HepG2 (cell line): ENCODE data around the gene ASB7. TPM values are rescaled to one million over a fixed set of nuclear protein-coding genes. Genes with fewer than 3 reads are reported as not detected.

Source experiments
- ATAC-seq: fragments of 200-7000 bp; cut with Tn5 transposase; 3 replicates; pipeline ENCODE4 v1.9.1; 2020; ENCODE audit warnings: mild to moderate bottlenecking, moderate library complexity
- BruUV-seq: library from RNA; stranded (reverse); fragments of 400-500 nt; replicated peaks from 2 replicates; lab custom pipeline; 2021; lab: Mats Ljungman, UMichigan
- CTCF ChIA-PET: fragments of 300-600 bp; formaldehyde crosslinking; extraction: SDS; loops from one replicate; lab custom pipeline; 2021; ENCODE audit warnings: low total read pairs, inconsistent platforms, low intra/inter-chr PET ratio; lab: Yijun Ruan, JAX
- POLR2A ChIA-PET: fragments of 350-600 bp; sonication (Branson Sonifier 250); formaldehyde crosslinking; loops from one replicate; lab custom pipeline; 2020; ENCODE audit warnings: antibody characterized with exemption, inconsistent platforms; lab: Yijun Ruan, JAX
- DNase-seq: peaks from one replicate; pipeline ENCODE4 v3.0.0-alpha.2; 2015; ENCODE audit warnings: low spot score
- FAIRE-seq: peaks from 3 replicates; lab custom pipeline; 2011; peaks lifted over from hg19 to GRCh38; lab: Jason Lieb, UNC
- H2AFZ ChIP-seq: one replicate; pipeline ENCODE4 v1.6.1; 2011; ENCODE audit warnings: low read length, inconsistent platforms
- H3K27ac ChIP-seq: fragments of 300-600 bp; 3 replicates; pipeline ENCODE4 v1.8.0; 2011; ENCODE audit warnings: mixed run types, mild to moderate bottlenecking, mixed read lengths, low read length, inconsistent platforms; ENCODE audit not compliant: insufficient read depth; ENCODE audit errors: extremely low read length
- H3K27me3 ChIP-seq, 2 experiments: fragments of 200-600 bp in 1 of 2; 2 replicates in 1 of 2; 3 replicates in 1 of 2; pipeline versions ENCODE4 v1.6.0 to v1.8.0; 2011; ENCODE audit warnings: low read length in 2 of 2, mild to moderate bottlenecking in 2 of 2, moderate library complexity in 2 of 2, inconsistent platforms in 1 of 2; ENCODE audit not compliant: insufficient read depth in 2 of 2, control insufficient read depth in 1 of 2
- H3K36me3 ChIP-seq, 2 experiments: fragments of 200-600 bp in 1 of 2; replicated peaks in 1 of 2; 2 replicates in 1 of 2; 3 replicates in 1 of 2; pipeline versions ENCODE4 v1.5.1 to v1.8.0; 2011; ENCODE audit warnings: low read length in 2 of 2, inconsistent platforms in 1 of 2; ENCODE audit not compliant: insufficient read depth in 2 of 2, control insufficient read depth in 1 of 2
- H3K4me1 ChIP-seq: 2 replicates; pipeline ENCODE4 v1.5.1; 2012; ENCODE audit warnings: low read length, inconsistent platforms; ENCODE audit not compliant: insufficient read depth
- H3K4me2 ChIP-seq: 2 replicates; pipeline ENCODE4 v1.6.0; 2011; ENCODE audit warnings: low read depth, low read length, inconsistent platforms
- H3K4me3 ChIP-seq, 3 experiments: fragments of 200-600 bp in 1 of 3; sonication (generic), shearing (Covaris generic) in 1 of 3; replicated peaks in 1 of 3; 2 replicates each; pipeline ENCODE4 v1.5.1; 2011 to 2016; ENCODE audit warnings: low read length in 3 of 3, inconsistent platforms in 2 of 3, low read depth in 2 of 3, mild to moderate bottlenecking in 2 of 3, control low read depth in 1 of 3, mixed read lengths in 1 of 3; ENCODE audit not compliant: insufficient read depth in 1 of 3
- H3K79me2 ChIP-seq: one replicate; pipeline ENCODE4 v1.6.1; 2011; ENCODE audit warnings: low read length, inconsistent platforms; ENCODE audit not compliant: insufficient read depth
- H3K9ac ChIP-seq: 2 replicates; pipeline ENCODE4 v1.6.0; 2011; ENCODE audit warnings: mild to moderate bottlenecking, low read depth, low read length, inconsistent platforms; ENCODE audit not compliant: insufficient read depth
- H3K9me3 ChIP-seq: 2 replicates; pipeline ENCODE4 v1.5.1; 2012; ENCODE audit warnings: mild to moderate bottlenecking, low read length
- H4K20me1 ChIP-seq: 2 replicates; pipeline ENCODE4 v1.6.0; 2011; ENCODE audit warnings: inconsistent platforms, mild to moderate bottlenecking, low read length, moderate library complexity; ENCODE audit not compliant: insufficient read depth
- KDM2A ChIP-seq: sonication (generic); formaldehyde crosslinking; IDR thresholded peaks from 2 replicates; pipeline ENCODE4 v1.4.0; 2020; ENCODE audit warnings: low read depth, missing genetic modification reagents, borderline replicate concordance
- MAFK ChIP-seq, 2 experiments: IDR thresholded peaks in 1 of 2; conservative IDR thresholded peaks in 1 of 2; 2 replicates each; pipeline ENCODE4 v1.6.1; 2011; ENCODE audit warnings: improper control_type of control experiment in 2 of 2, low read length in 2 of 2
- ZBTB3 ChIP-seq: sonication (generic); formaldehyde crosslinking; IDR thresholded peaks from 2 replicates; pipeline ENCODE4 v1.4.0; 2020; ENCODE audit warnings: low read depth, mild to moderate bottlenecking, moderate library complexity, missing genetic modification reagents, borderline replicate concordance
- ZNF431 ChIP-seq: sonication (generic); formaldehyde crosslinking; IDR thresholded peaks from 2 replicates; pipeline ENCODE4 v1.9.0; 2022; ENCODE audit warnings: missing genetic modification reagents, low read depth, mild to moderate bottlenecking, borderline replicate concordance
- WGBS: methylation state at CpG from one replicate; pipeline ENCODE4 v1.1.6; 2017; ENCODE audit warnings: low lambda C conversion rate; 5-methylcytosine and 5-hydroxymethylcytosine counted together
- in situ Hi-C: cut with HindIII; loops from 2 replicates; pipeline ENCODE4 v1.10.0; 2017; ENCODE audit warnings: low pct_unique_long_range_greater_than_20kb; ENCODE audit not compliant: extremely low pct_ligation_motif_present
- intact Hi-C: fragments of 100-400 bp; cut with micrococcal nuclease; formaldehyde crosslinking; loops from one replicate; pipeline ENCODE4 v1.10.0; 2022; ENCODE audit not compliant: unreplicated experiment
- polyA plus RNA-seq, 8 experiments: library from polyadenylated mRNA; depleted of rRNA in 3 of 8; stranded (reverse) in 7 of 8; unstranded in 1 of 8; fragments of >200 nt; fragmentation: Illumina TruSeq in 4 of 8; extraction: Trizol in 4 of 8; gene quantifications; 2 replicates each; pipeline versions ENCODE4 v1.2.1 to v1.2.3, GENCODE V29; 2011 to 2016; ENCODE audit warnings: low read depth in 4 of 8, missing spikeins in 1 of 8, mixed read lengths in 1 of 8; ENCODE audit not compliant: insufficient read depth in 1 of 8
- total RNA-seq, 5 experiments: library from RNA; depleted of rRNA; stranded (reverse); fragments of >200 nt; fragmentation: Illumina TruSeq; extraction: Trizol; gene quantifications; 2 replicates each; pipeline ENCODE4 v1.2.3, GENCODE V29; 2016; ENCODE audit warnings: low read depth in 1 of 5
- TF ChIP-seq, protein P1 (sequence below): sonication (generic); formaldehyde crosslinking; IDR thresholded peaks from 2 replicates; pipeline ENCODE4; 2020; ENCODE audit warnings: missing genetic modification reagents, mild to moderate bottlenecking, borderline replicate concordance

ASB7 gene
- total and polyA plus RNA-seq, 2 of the 13 experiments (the other 11 are each of a cell fraction or from before 2014, with no cell fraction given), result 7.7 to 12.1 TPM

- WGBS, result 71% methylated on average over 11 of the region's 11 CpGs
- in situ Hi-C loops, result no loop called here
- no peaks in the 10 kb centered on the region for H4K20me1 ChIP-seq
- TF ChIP-seq KDM2A (CRISPR knock-in tag), result no peak
- TF ChIP-seq MAFK (conservative IDR thresholded peaks at IDR 0.05 in 1 of 2, IDR thresholded peaks at IDR 0.05 in 1 of 2; ENCODE audit: low read length in 2 of 2), result no peak
- TF ChIP-seq, protein P1, sequence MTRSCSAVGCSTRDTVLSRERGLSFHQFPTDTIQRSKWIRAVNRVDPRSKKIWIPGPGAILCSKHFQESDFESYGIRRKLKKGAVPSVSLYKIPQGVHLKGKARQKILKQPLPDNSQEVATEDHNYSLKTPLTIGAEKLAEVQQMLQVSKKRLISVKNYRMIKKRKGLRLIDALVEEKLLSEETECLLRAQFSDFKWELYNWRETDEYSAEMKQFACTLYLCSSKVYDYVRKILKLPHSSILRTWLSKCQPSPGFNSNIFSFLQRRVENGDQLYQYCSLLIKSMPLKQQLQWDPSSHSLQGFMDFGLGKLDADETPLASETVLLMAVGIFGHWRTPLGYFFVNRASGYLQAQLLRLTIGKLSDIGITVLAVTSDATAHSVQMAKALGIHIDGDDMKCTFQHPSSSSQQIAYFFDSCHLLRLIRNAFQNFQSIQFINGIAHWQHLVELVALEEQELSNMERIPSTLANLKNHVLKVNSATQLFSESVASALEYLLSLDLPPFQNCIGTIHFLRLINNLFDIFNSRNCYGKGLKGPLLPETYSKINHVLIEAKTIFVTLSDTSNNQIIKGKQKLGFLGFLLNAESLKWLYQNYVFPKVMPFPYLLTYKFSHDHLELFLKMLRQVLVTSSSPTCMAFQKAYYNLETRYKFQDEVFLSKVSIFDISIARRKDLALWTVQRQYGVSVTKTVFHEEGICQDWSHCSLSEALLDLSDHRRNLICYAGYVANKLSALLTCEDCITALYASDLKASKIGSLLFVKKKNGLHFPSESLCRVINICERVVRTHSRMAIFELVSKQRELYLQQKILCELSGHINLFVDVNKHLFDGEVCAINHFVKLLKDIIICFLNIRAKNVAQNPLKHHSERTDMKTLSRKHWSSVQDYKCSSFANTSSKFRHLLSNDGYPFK, result no peak
- TF ChIP-seq ZBTB3 (CRISPR knock-in tag), result no peak
- TF ChIP-seq ZNF431 (CRISPR knock-in tag), result no peak
- intact Hi-C loops, result no loop called here
- CTCF ChIA-PET, result no interaction called here
- H3K36me3 ChIP-seq, result no peaks in the 10 kb centered on the region
- H3K27me3 ChIP-seq, result peaks cover 2 to 4% of the 10 kb centered on the region in 2 experiments; a peak in 1 of 5 replicates
- no peak overlapping the region for H2AFZ ChIP-seq
- no peak overlapping the region for H3K4me3 ChIP-seq
- no peak overlapping the region for H3K27ac ChIP-seq
- no peak for ATAC-seq
- H3K4me1 ChIP-seq, result no peaks in the 10 kb centered on the region
- H3K4me2 ChIP-seq, result no peak overlapping the region
- H3K79me2 ChIP-seq, result no peaks in the 10 kb centered on the region
- H3K9ac ChIP-seq, result no peak overlapping the region
- FAIRE-seq, result no peak
- DNase-seq, result no peak
- no TSS peak for BruUV-seq
- POLR2A ChIA-PET, result no interaction called here
- H3K9me3 ChIP-seq, result peaks cover 4% of the 10 kb centered on the region
Measured at GRCh38 chr15:100687582-100688141, 85.3 kb downstream of the ASB7 start.
